Activated CD4-positive, alpha-beta T cell treated with anti-CD3 and anti-CD28 coated beads for 48 hours (primary cell): ENCODE data around the gene DEK.

Source experiments
- DNase-seq: peaks from one replicate; pipeline ENCODE4 v3.0.0-alpha.2; 2020

The DEK gene

GRCh38 chr6:18264923-18265377 lies 620 bp upstream of the DEK start:
- no peak for DNase-seq

GRCh38 chr6:18263418-18264218 lies 712 bp downstream of the DEK start:
- peak; percentile 49 for DNase-seq

DNA sequence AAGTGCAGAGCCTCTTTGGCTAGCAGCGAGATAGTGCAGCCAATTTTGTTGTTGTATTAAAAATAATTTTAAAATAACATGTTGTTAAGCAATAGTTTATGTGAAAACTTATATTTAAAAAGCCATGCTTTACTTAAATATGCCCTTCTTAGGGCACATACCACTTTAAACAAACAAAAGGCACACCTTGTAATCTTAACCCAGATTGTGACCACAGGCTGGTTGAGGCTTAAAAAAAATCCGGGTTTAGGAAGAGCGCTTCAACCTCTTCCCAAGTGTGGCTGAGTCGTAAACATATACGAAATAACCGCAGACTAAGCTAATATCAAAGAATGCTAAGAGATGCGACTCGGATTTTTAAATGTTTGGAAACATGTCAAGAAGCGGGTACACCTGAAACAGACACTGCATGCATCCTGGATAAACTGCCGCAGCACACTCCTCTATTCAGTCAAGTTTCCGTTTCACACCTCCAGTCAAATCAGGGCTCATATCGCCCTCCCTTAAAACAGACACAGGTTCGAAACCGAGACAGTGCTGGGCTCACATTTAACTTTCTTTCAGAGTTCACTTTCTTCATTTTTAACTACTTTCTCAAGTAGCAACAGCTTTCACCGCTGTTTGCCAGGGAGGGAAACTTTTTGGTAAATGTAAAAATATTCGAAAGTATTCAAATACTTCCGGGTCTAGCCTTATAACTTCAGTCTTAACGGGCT lies 1.5 kb downstream of the DEK start:
- DNase-seq: peak; percentile 63

- DNase-seq: no peak
Observed at GRCh38 chr6:18261877-18262276, 2.5 kb downstream of the DEK start.

GRCh38 chr6:18260448-18261106 lies 3.8 kb downstream of the DEK start:
- DNase-seq: peak; percentile 54

DNA sequence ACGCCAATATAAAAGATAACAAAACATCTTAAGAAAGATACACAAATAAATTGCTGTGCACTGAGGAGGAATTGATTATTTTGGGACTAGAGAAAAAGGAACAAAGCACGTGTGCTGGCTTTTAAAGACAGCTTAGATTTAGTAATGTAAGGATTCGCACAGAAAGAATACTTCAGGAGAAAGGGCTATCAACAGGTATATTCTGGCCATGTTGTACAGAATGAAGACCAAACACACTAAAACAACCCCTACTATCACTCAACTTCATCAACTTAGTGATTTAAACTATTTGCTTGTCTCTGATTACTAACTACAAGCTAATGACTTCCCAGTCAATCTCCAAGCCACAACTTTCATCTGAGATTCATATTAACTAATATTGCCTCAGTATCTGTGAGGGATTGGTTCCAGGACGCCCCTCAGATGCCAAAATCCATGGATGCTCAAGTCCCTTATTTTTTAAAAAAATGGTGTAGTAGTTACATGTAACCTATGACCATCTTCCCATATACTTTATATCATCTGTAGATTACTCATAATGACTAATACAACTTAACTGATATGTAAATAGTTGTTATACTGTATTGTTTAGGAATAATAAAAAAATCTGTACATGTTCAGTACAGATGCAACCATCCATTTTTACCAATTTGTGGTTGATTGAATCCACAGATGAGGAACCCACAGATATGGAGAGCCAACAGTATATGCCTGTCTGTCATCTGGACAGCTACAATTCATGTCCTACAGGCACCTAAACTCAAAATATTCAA lies 4.5 kb downstream of the DEK start:
- no peak for DNase-seq

GRCh38 chr6:18254793-18255192 lies 9.5 kb downstream of the DEK start:
- no peak for DNase-seq

- no peak for DNase-seq
Observed at GRCh38 chr6:18253635-18254034, 10.7 kb downstream of the DEK start.

GRCh38 chr6:18249271-18249670 lies 15.1 kb downstream of the DEK start:
- no peak for DNase-seq

- no peak for DNase-seq
Observed at GRCh38 chr6:18248698-18249097, 15.6 kb downstream of the DEK start.

- no peak for DNase-seq
Observed at GRCh38 chr6:18247002-18247401, 17.3 kb downstream of the DEK start.

DNA sequence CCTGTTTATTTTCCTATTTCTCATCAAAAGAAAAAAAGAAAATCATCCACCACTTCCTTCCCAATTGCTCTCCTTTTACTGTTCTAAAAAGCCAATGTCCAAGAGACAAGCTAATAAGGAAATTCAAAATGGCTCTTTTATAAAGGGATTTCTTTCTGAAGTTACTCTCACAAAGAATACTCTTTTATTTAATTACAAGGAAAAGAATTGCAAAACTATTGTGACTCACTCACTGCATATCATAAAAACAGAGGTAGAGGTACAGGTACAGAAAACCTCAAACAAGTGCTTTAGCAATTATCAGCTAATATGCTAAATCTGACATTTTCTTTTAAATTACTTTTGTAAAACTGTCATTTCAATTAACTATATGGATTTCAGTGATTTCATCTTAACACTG lies 18.1 kb downstream of the DEK start:
- no peak for DNase-seq

DNA sequence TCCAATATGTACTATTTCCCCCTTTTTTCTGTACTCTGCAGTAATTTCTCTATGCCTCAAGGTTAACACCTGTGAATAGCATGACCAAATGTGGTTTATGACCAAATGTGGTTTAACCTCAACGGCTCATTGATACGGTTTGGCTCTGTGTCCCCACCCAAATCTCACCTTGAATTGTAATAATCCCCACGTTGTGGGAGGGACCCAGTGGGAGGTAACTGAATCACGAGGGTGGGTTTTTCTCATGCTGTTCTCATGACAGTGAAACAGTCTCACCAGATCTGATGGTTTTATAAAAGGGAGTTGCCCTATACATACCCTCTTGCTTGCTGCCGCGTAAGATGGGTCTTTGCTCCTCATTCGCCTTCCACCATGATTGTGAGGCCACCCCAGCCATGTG lies 18.7 kb downstream of the DEK start:
- DNase-seq: peak; percentile 59

DNA sequence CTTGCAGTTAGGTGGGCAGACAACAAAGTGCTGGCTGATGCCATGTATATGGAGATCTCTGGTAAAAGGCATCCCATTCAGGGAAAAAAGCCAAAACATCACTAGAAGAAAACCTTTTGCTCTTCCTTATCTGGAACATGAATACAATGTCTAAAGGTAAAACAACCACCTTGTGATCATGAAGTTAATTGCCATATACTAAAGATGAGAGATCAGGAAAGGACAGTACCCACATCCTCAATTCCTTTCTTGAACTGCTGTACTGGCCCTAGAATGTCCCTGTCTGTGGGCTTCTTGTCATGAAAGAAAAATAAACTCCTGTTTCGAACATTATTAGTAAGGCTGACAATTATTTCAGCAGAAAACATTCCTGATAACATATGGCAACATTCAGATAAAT lies 19.3 kb downstream of the DEK start:
- DNase-seq: no peak

- DNase-seq: no peak
Observed at GRCh38 chr6:18244251-18244650, 20.1 kb downstream of the DEK start.

GRCh38 chr6:18243302-18243893 lies 20.9 kb downstream of the DEK start:
- DNase-seq: no peak

GRCh38 chr6:18242062-18242851 lies 22.1 kb downstream of the DEK start:
- DNase-seq: no peak

DNA sequence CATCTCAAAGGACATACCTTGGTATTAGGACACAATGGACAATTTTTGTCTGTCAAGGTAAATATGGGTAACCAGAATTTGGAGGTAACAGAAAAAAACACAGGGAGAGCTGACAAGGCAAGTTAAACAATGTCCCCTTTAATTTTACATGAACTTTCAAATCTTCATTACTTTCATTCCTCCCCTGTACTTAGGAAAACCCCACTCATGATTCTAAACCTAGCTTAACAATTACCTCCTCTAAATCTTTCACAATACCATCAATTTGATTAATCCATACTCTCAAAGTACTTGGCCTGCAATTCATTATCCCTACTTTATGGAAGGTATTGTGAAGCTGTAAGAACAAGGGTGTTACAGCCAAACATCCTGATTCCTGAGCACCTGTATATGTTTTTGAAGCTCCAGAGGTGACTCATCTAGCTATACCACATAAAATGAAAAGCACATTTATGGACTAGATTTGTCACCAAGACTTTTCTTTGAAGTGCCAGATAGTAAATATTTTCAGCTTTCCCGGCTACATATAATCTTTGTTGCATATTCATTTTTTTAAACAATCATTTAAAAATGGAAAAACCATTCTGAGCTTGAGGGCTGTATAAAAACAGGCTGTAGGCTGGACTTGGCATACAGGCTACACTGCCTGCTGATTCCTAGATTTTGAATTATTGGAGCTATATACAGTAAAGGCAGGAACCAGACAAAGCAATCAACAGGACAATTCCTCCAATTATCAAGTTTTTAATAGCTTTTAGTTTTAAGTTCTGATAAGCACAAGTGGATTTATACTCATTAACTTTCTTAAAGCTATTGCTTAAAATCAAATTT lies 22.9 kb downstream of the DEK start:
- DNase-seq: no peak

GRCh38 chr6:18240230-18240629 lies 24.1 kb downstream of the DEK start:
- no peak for DNase-seq

DNA sequence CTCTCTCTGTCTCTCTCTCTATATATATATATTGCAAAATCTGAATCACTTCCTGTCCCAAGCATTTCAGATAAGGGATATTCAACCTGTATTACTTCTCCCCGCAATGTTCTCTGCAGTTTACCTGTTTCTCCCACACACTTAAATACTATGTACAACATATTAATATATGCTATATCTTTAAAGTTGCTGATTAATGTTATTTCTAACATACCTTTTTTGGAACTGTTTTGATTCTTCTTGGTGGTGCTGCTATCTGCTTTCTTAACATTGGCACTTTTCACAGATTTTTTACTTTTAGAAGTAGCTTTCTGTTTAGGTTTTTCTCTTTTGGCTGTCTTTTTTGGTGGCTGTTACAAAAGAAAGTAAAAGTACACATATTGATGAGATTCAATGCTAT lies 27.2 kb downstream of the DEK start:
- no peak for DNase-seq

DNA sequence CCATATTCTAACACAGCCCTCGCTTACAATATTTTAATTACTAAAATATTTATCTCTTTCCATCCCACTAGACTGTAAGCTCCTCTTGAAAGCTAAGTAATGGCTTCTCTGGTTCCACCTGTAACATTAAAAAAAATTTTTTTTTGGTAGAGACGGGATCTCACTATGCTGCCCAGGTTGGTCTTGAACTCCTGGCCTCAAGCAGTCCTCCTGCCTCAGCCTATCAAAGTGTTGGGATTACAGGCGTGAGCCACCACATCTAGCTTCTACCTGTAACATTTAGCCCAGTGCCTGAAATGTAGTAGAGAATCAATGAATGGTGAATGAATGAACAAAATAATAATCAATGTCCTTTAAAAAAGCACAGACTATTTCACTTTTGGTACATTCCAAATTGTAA lies 28.8 kb downstream of the DEK start:
- DNase-seq: no peak
